B cell (primary cell): ENCODE data around the gene RASGEF1C. TPM values are rescaled to one million over a fixed set of nuclear protein-coding genes. Genes with fewer than 3 reads are reported as not detected.

Experiments used
- ATAC-seq: fragments of 200-7000 bp; cut with Tn5 transposase; one replicate; pipeline ENCODE4 v1.10.0; 2021; ENCODE audit warnings: low read depth, mild to moderate bottlenecking, moderate number of reproducible peaks, moderate library complexity
- CTCF ChIA-PET: fragments of 350-600 bp; sonication (Branson Sonifier 250); formaldehyde crosslinking; loops from one replicate; lab custom pipeline; 2021; ENCODE audit warnings: antibody characterized with exemption, inconsistent platforms; lab: Charles Lee
- POLR2A ChIA-PET: fragments of 350-600 bp; sonication (Branson Sonifier 250); formaldehyde crosslinking; loops from one replicate; lab custom pipeline; 2021; ENCODE audit warnings: antibody characterized with exemption; lab: Charles Lee
- DNase-seq: peaks from one replicate; pipeline ENCODE4 v3.0.0; 2013
- H2AFZ ChIP-seq: 2 replicates; pipeline ENCODE4 v1.6.1; 2012; ENCODE audit warnings: mild to moderate bottlenecking, low read depth, low read length; ENCODE audit not compliant: insufficient read depth, poor library complexity, severe bottlenecking
- H3K27ac ChIP-seq, 2 donors: 1 replicate in 1 of 2; 2 replicates in 1 of 2; pipeline ENCODE4 v1.5.1; 2012 to 2013; ENCODE audit warnings: low read length in 2 of 2, mild to moderate bottlenecking in 2 of 2, moderate library complexity in 1 of 2
- H3K27me3 ChIP-seq, 4 experiments: fragments of 200-600 bp in 1 of 4; sonication (generic) in 1 of 4; replicated peaks in 1 of 4; 1 replicate in 2 of 4; 2 replicates in 2 of 4; pipeline versions ENCODE4 v1.6.1 to v1.7.0; 2013 to 2016; ENCODE audit warnings: low read length in 3 of 4, mild to moderate bottlenecking in 2 of 4, mixed read lengths in 1 of 4, moderate library complexity in 1 of 4; ENCODE audit not compliant: insufficient read depth in 4 of 4, control insufficient read depth in 3 of 4; ENCODE audit errors: control extremely low read depth in 1 of 4
- H3K36me3 ChIP-seq, 2 experiments: replicated peaks in 1 of 2; 1 replicate in 1 of 2; 2 replicates in 1 of 2; pipeline versions ENCODE4 v1.6.1 to v1.7.1; 2013; ENCODE audit warnings: low read length in 1 of 2; ENCODE audit not compliant: insufficient read depth in 2 of 2, control insufficient read depth in 1 of 2; ENCODE audit errors: control extremely low read depth in 1 of 2, extremely low read depth in 1 of 2
- H3K4me1 ChIP-seq, 2 donors: fragments of 200-600 bp in 1 of 2; sonication (generic) in 1 of 2; 1 replicate in 1 of 2; 2 replicates in 1 of 2; pipeline versions ENCODE4 v1.5.1 to v1.6.1; 2013 to 2017; ENCODE audit warnings: low read length in 2 of 2; ENCODE audit not compliant: control insufficient read depth in 2 of 2, insufficient read depth in 2 of 2
- H3K4me2 ChIP-seq: replicated peaks from 2 replicates; pipeline ENCODE3; 2012; ENCODE audit warnings: mild to moderate bottlenecking, low read depth, low read length; ENCODE audit not compliant: poor library complexity, severe bottlenecking
- H3K4me3 ChIP-seq, 5 experiments: fragments of 200-600 bp in 1 of 5; sonication (generic) in 1 of 5; 1 replicate in 3 of 5; 2 replicates in 2 of 5; pipeline versions ENCODE4 v1.5.1 to v1.7.0; 2011 to 2016; ENCODE audit warnings: low read length in 4 of 5, mild to moderate bottlenecking in 4 of 5, low read depth in 2 of 5, control low read depth in 1 of 5, moderate library complexity in 1 of 5; ENCODE audit not compliant: insufficient read depth in 1 of 5; ENCODE audit errors: control extremely low read depth in 1 of 5, extremely low read depth in 1 of 5
- H3K79me2 ChIP-seq: fragments of 200-600 bp; sonication (generic); one replicate; pipeline ENCODE4 v1.6.0; 2016; ENCODE audit warnings: low read length; ENCODE audit not compliant: control insufficient read depth, insufficient read depth
- H3K9ac ChIP-seq: fragments of 200-600 bp; sonication (generic); 2 replicates; pipeline ENCODE4 v1.6.1; 2017; ENCODE audit warnings: mild to moderate bottlenecking, low read length, moderate library complexity
- H3K9me3 ChIP-seq, 3 donors: one replicate each; pipeline versions ENCODE4 v1.6.1 to v1.7.1; 2013; ENCODE audit warnings: low read length in 2 of 3; ENCODE audit not compliant: control insufficient read depth in 2 of 3, insufficient read depth in 1 of 3; ENCODE audit errors: control extremely low read depth in 1 of 3
- H4K20me1 ChIP-seq: 2 replicates; pipeline ENCODE4 v1.6.0; 2012; ENCODE audit warnings: mild to moderate bottlenecking, low read length; ENCODE audit not compliant: insufficient read depth, control insufficient read depth, poor library complexity, severe bottlenecking
- H3K27ac Mint-ChIP-seq: one replicate; pipeline ENCODE4 v1.8.0; 2021; ENCODE audit warnings: mixed read lengths
- H3K27me3 Mint-ChIP-seq: one replicate; pipeline ENCODE4 v1.8.0; 2021; ENCODE audit warnings: mixed read lengths
- H3K4me1 Mint-ChIP-seq: one replicate; pipeline ENCODE4 v1.8.0; 2021; ENCODE audit warnings: mixed read lengths
- H3K4me3 Mint-ChIP-seq: one replicate; pipeline ENCODE4 v1.8.0; 2021; ENCODE audit warnings: mixed read lengths
- H3K9me3 Mint-ChIP-seq: one replicate; pipeline ENCODE4 v1.8.0; 2022; ENCODE audit warnings: mixed read lengths; ENCODE audit not compliant: insufficient read depth
- EZH2 ChIP-seq: IDR thresholded peaks from 2 replicates; pipeline ENCODE4 v1.6.1; 2012; ENCODE audit warnings: borderline replicate concordance, low read depth, mild to moderate bottlenecking, moderate library complexity, low read length; ENCODE audit not compliant: insufficient read depth, poor library complexity, severe bottlenecking
- WGBS: methylation state at CpG from one replicate; pipeline ENCODE4 v1.1.5; 2013; ENCODE audit warnings: missing lambda C conversion rate; ENCODE audit not compliant: insufficient coverage; 5-methylcytosine and 5-hydroxymethylcytosine counted together
- intact Hi-C: fragments of 100-400 bp; cut with micrococcal nuclease; formaldehyde crosslinking; loops from one replicate; pipeline ENCODE4 v1.10.0; 2022
- polyA plus RNA-seq: library from polyadenylated mRNA; depleted of rRNA; stranded (reverse); fragments of >200 nt; gene quantifications from 2 replicates; pipeline ENCODE4 v1.2.3, GENCODE V29; 2012
- total RNA-seq, 2 donors: library from RNA; stranded (reverse); fragments of 120-200 nt in 1 of 2; gene quantifications; 1 replicate in 1 of 2; 2 replicates in 1 of 2; pipeline versions ENCODE4 v1.2.3 to v1.2.4, GENCODE V29; 2013 to 2022
- TF ChIP-seq, protein P1 (sequence below): fragments of 200-600 bp; IDR thresholded peaks from one replicate; pipeline ENCODE4 v1.8.0; 2022; ENCODE audit warnings: antibody characterized with exemption, mild to moderate bottlenecking

RASGEF1C gene
- total and polyA plus RNA-seq, 2 donors (not counting 1 experiment from before 2014, with no cell fraction given) = not detected

DNA sequence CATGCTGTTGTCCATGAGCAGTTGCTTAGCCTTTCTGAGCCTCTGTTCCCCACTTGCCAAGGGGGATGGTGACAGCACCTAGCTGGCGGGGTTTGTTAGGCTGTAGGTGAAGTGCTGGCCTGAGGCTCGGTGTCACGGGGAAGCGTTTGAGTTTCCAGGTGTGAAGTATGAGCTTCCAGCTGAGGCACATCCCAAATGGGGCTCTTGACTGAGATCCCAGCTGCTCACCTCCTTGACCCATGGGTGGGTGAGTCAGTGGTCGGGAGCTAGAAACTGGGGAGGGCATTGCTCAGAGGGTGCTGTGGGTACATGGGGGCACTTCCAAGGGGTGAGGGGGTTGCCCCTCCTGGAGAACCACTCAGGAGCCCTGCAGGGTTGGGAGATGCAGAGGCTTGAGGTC, 111.1 kb downstream of the RASGEF1C start:
- 95% methylated on average over 5 of the region's 5 CpGs for WGBS

GRCh38 chr5:180097163-180097894, 111.7 kb downstream of the RASGEF1C start:
- peaks cover 16% of the 10 kb centered on the region for H3K27me3 Mint-ChIP-seq
- H3K4me3 ChIP-seq = no peak overlapping the region
- POLR2A ChIA-PET = no interaction called here
- no peak overlapping the region for H3K4me2 ChIP-seq
- H2AFZ ChIP-seq = no peak overlapping the region
- H3K4me1 ChIP-seq = no peaks in the 10 kb centered on the region
- CTCF ChIA-PET = no interaction called here
- no peak overlapping the region for H3K27ac Mint-ChIP-seq
- no peaks in the 10 kb centered on the region for H3K9me3 ChIP-seq
- no peaks in the 10 kb centered on the region for H3K36me3 ChIP-seq
- H3K27ac ChIP-seq = no peak overlapping the region
- no peak for DNase-seq
- H3K9me3 Mint-ChIP-seq = no peaks in the 10 kb centered on the region
- ATAC-seq = no peak
- 92% methylated on average over 8 of the region's 11 CpGs for WGBS
- H3K9ac ChIP-seq = no peak overlapping the region
- H3K79me2 ChIP-seq = no peaks in the 10 kb centered on the region
- no peak for TF ChIP-seq EZH2
- TF ChIP-seq, protein P1, sequence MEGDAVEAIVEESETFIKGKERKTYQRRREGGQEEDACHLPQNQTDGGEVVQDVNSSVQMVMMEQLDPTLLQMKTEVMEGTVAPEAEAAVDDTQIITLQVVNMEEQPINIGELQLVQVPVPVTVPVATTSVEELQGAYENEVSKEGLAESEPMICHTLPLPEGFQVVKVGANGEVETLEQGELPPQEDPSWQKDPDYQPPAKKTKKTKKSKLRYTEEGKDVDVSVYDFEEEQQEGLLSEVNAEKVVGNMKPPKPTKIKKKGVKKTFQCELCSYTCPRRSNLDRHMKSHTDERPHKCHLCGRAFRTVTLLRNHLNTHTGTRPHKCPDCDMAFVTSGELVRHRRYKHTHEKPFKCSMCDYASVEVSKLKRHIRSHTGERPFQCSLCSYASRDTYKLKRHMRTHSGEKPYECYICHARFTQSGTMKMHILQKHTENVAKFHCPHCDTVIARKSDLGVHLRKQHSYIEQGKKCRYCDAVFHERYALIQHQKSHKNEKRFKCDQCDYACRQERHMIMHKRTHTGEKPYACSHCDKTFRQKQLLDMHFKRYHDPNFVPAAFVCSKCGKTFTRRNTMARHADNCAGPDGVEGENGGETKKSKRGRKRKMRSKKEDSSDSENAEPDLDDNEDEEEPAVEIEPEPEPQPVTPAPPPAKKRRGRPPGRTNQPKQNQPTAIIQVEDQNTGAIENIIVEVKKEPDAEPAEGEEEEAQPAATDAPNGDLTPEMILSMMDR = no peak
- peaks cover 3% of the 10 kb centered on the region for H3K4me1 Mint-ChIP-seq
- no peaks in the 10 kb centered on the region for H4K20me1 ChIP-seq
- H3K4me3 Mint-ChIP-seq = no peak overlapping the region
- intact Hi-C loops = no loop called here
- peaks cover 0 to 2% (median 0%) of the 10 kb centered on the region in 4 experiments for H3K27me3 ChIP-seq

More for the DNA sequence above, 111.1 kb downstream of the RASGEF1C start:
- Mint-ChIP-seq H3K27me3 (peaks cover 16% of the 10 kb centered on the region), H3K9me3 (no peaks in the 10 kb centered on the region), H3K4me1 (peaks cover 3% of the 10 kb centered on the region), H3K4me3 (no peak overlapping the region), H3K27ac (no peak overlapping the region)
- H3K4me2 ChIP-seq = no peak overlapping the region
- H3K27me3 ChIP-seq = peaks cover 0 to 2% (median 0%) of the 10 kb centered on the region in 4 experiments
- ChIA-PET POLR2A (no interaction called here), CTCF (no interaction called here)
- TF ChIP-seq, protein P1 = no peak
- TF ChIP-seq EZH2 = no peak
- intact Hi-C loops = no loop called here
- no peaks in the 10 kb centered on the region for H3K9me3 ChIP-seq
- H3K79me2 ChIP-seq = no peaks in the 10 kb centered on the region
- no peak overlapping the region for H3K4me3 ChIP-seq
- DNase-seq = no peak
- no peak overlapping the region for H3K27ac ChIP-seq
- H2AFZ ChIP-seq = no peak overlapping the region
- no peaks in the 10 kb centered on the region for H3K36me3 ChIP-seq
- no peaks in the 10 kb centered on the region for H4K20me1 ChIP-seq
- H3K4me1 ChIP-seq = no peaks in the 10 kb centered on the region
- ATAC-seq = no peak
- H3K9ac ChIP-seq = no peak overlapping the region
